H1 (cell line): ENCODE results near the gene HMOX2. TPM values are rescaled to one million over a fixed set of nuclear protein-coding genes. Genes with fewer than 3 reads are reported as not detected.

Source experiments
- CTCF ChIA-PET: fragments of 300-600 bp; sonication (Branson Sonifier 250); formaldehyde crosslinking; loops from one replicate; lab custom pipeline; 2021; ENCODE audit not compliant: partially characterized antibody; lab: Charles Lee
- POLR2A ChIA-PET: fragments of 300-600 bp; sonication (Branson Sonifier 250); formaldehyde crosslinking; loops from one replicate; lab custom pipeline; 2021; ENCODE audit warnings: inconsistent platforms; ENCODE audit not compliant: partially characterized antibody; lab: Charles Lee
- DNase-seq, 2 experiments: peaks; one replicate each; pipeline versions ENCODE4 v3.0.0 to v3.0.0-alpha.2; 2010 to 2022; ENCODE audit warnings: low spot score in 2 of 2, low read depth in 1 of 2, mixed read lengths in 1 of 2
- FAIRE-seq: peaks from 2 replicates; lab custom pipeline; 2011; peaks lifted over from hg19 to GRCh38; lab: Jason Lieb, UNC
- H2AFZ ChIP-seq: 2 replicates; pipeline ENCODE4 v1.8.1; 2012; ENCODE audit warnings: low read length, inconsistent platforms
- H2AK5ac ChIP-seq: 2 replicates; pipeline ENCODE4 v1.6.1; 2013; ENCODE audit warnings: low read depth, low read length
- H2BK120ac ChIP-seq: replicated peaks from 2 replicates; pipeline ENCODE3; 2013; ENCODE audit warnings: low read depth, low read length, inconsistent platforms
- H2BK12ac ChIP-seq: 2 replicates; pipeline ENCODE4 v1.6.1; 2013; ENCODE audit warnings: low read depth, low read length
- H2BK15ac ChIP-seq: 2 replicates; pipeline ENCODE4 v1.6.1; 2013; ENCODE audit warnings: low read length
- H2BK20ac ChIP-seq: 2 replicates; pipeline ENCODE4 v1.6.1; 2013; ENCODE audit warnings: low read length
- H2BK5ac ChIP-seq: 2 replicates; pipeline ENCODE4 v1.6.1; 2013; ENCODE audit warnings: low read depth, low read length
- H3K14ac ChIP-seq: 2 replicates; pipeline ENCODE4 v1.6.1; 2013; ENCODE audit warnings: inconsistent platforms; ENCODE audit not compliant: insufficient read length
- H3K18ac ChIP-seq: 2 replicates; pipeline ENCODE4 v1.6.1; 2013; ENCODE audit warnings: low read length; ENCODE audit errors: extremely low read depth
- H3K23ac ChIP-seq: 2 replicates; pipeline ENCODE4 v1.6.1; 2013; ENCODE audit warnings: inconsistent platforms; ENCODE audit not compliant: insufficient read length
- H3K23me2 ChIP-seq: 2 replicates; pipeline ENCODE4 v1.6.1; 2013; ENCODE audit warnings: low read depth, low read length
- H3K27ac ChIP-seq: 2 replicates; pipeline ENCODE4 v1.6.1; 2011; ENCODE audit warnings: low read depth, low read length, inconsistent platforms
- H3K27me3 ChIP-seq, 4 experiments: replicated peaks in 1 of 4; 1 replicate in 1 of 4; 2 replicates in 3 of 4; pipeline versions ENCODE4 v1.6.1 to v1.8.1; 2011 to 2013; ENCODE audit warnings: low read length in 3 of 4, mild to moderate bottlenecking in 3 of 4, inconsistent platforms in 2 of 4, mixed read lengths in 2 of 4, moderate library complexity in 1 of 4; ENCODE audit not compliant: control insufficient read depth in 3 of 4, insufficient read depth in 3 of 4; ENCODE audit errors: extremely low read depth in 1 of 4
- H3K36me3 ChIP-seq, 4 experiments: 2 replicates each; pipeline versions ENCODE4 v1.6.1 to v1.8.1; 2011 to 2013; ENCODE audit warnings: mild to moderate bottlenecking in 4 of 4, low read length in 3 of 4, moderate library complexity in 2 of 4, control low read depth in 1 of 4, inconsistent platforms in 1 of 4; ENCODE audit not compliant: insufficient read depth in 4 of 4, control insufficient read depth in 2 of 4
- H3K4ac ChIP-seq: replicated peaks from 2 replicates; pipeline ENCODE3; 2013; ENCODE audit warnings: low read length, low read depth, mixed read lengths, inconsistent platforms; ENCODE audit not compliant: insufficient read length
- H3K4me1 ChIP-seq, 4 experiments: replicated peaks in 1 of 4; 1 replicate in 1 of 4; 2 replicates in 3 of 4; pipeline versions ENCODE4 v1.6.1 to v1.8.1; 2011 to 2013; ENCODE audit warnings: low read length in 3 of 4, inconsistent platforms in 2 of 4, mixed read lengths in 1 of 4; ENCODE audit not compliant: insufficient read depth in 4 of 4, control insufficient read depth in 3 of 4
- H3K4me2 ChIP-seq, 2 experiments: 2 replicates each; pipeline versions ENCODE4 v1.6.1 to v1.8.1; 2011 to 2013; ENCODE audit warnings: low read depth in 2 of 2, low read length in 2 of 2, control low read depth in 1 of 2, inconsistent platforms in 1 of 2, mild to moderate bottlenecking in 1 of 2; ENCODE audit not compliant: insufficient read depth in 1 of 2
- H3K4me3 ChIP-seq, 4 experiments: fragments of 200-600, 300-600 bp in 1 of 4; sonication (generic), shearing (Covaris generic), sonication (Bioruptor Twin) in 1 of 4; 2 replicates each; pipeline versions ENCODE4 v1.5.1 to v1.8.1; 2011 to 2016; ENCODE audit warnings: low read length in 4 of 4, low read depth in 3 of 4, control low read depth in 2 of 4, inconsistent platforms in 2 of 4, mild to moderate bottlenecking in 2 of 4, mixed read lengths in 1 of 4, moderate library complexity in 1 of 4; ENCODE audit not compliant: insufficient read depth in 2 of 4; ENCODE audit errors: extremely low read depth in 1 of 4
- H3K56ac ChIP-seq: replicated peaks from 2 replicates; pipeline ENCODE3; 2013; ENCODE audit warnings: low read depth, mild to moderate bottlenecking, mixed read lengths, low read length, inconsistent platforms; ENCODE audit not compliant: insufficient read length
- H3K79me1 ChIP-seq: 2 replicates; pipeline ENCODE4 v1.6.1; 2013; ENCODE audit warnings: low read depth, low read length, control low read depth
- H3K79me2 ChIP-seq, 2 experiments: 2 replicates each; pipeline versions ENCODE4 v1.6.1 to v1.8.1; 2012 to 2013; ENCODE audit warnings: low read length in 2 of 2, mild to moderate bottlenecking in 2 of 2, inconsistent platforms in 1 of 2; ENCODE audit not compliant: insufficient read depth in 2 of 2, control insufficient read depth in 1 of 2
- H3K9ac ChIP-seq, 4 experiments: replicated peaks in 1 of 4; 1 replicate in 1 of 4; 2 replicates in 3 of 4; pipeline versions ENCODE4 v1.6.1 to v1.8.1; 2011 to 2013; ENCODE audit warnings: low read depth in 3 of 4, low read length in 3 of 4, control low read depth in 2 of 4, mild to moderate bottlenecking in 2 of 4, moderate library complexity in 2 of 4, inconsistent platforms in 1 of 4; ENCODE audit errors: extremely low read depth in 1 of 4
- H3K9me3 ChIP-seq, 2 experiments: 2 replicates each; pipeline versions ENCODE4 v1.6.1 to v1.8.1; 2012 to 2013; ENCODE audit warnings: mild to moderate bottlenecking in 2 of 2, moderate library complexity in 2 of 2, control low read depth in 1 of 2, inconsistent platforms in 1 of 2, low read depth in 1 of 2, low read length in 1 of 2, mixed read lengths in 1 of 2; ENCODE audit not compliant: insufficient read depth in 2 of 2
- H4K20me1 ChIP-seq, 2 experiments: replicated peaks in 1 of 2; 2 replicates each; pipeline versions ENCODE3 to v1.8.1; 2011 to 2013; ENCODE audit warnings: inconsistent platforms in 2 of 2, low read length in 2 of 2, mild to moderate bottlenecking in 1 of 2; ENCODE audit not compliant: insufficient read depth in 2 of 2, control insufficient read depth in 1 of 2
- H4K5ac ChIP-seq: 2 replicates; pipeline ENCODE4 v1.6.1; 2013; ENCODE audit warnings: low read length, low read depth, mixed read lengths, inconsistent platforms; ENCODE audit not compliant: insufficient read length
- H4K8ac ChIP-seq: 2 replicates; pipeline ENCODE4 v1.8.0; 2013; ENCODE audit warnings: mild to moderate bottlenecking, moderate library complexity, low read length, inconsistent platforms; ENCODE audit not compliant: insufficient read depth; ENCODE audit errors: extremely low read depth
- H4K91ac ChIP-seq: replicated peaks from 2 replicates; pipeline ENCODE3; 2013; ENCODE audit warnings: low read length, mixed read lengths, inconsistent platforms; ENCODE audit not compliant: insufficient read length
- ASH2L ChIP-seq: fragments of 200-600, 300-600 bp; sonication (generic); IDR thresholded peaks from one replicate; pipeline ENCODE4 v1.7.1; 2017; ENCODE audit warnings: low read length
- BCL11A ChIP-seq, 2 experiments: IDR thresholded peaks; one replicate each; pipeline ENCODE4 v1.6.1; 2011; ENCODE audit warnings: low read depth in 2 of 2, low read length in 2 of 2, mild to moderate bottlenecking in 2 of 2
- CHD1 ChIP-seq: IDR thresholded peaks from 2 replicates; pipeline ENCODE4 v1.6.1; 2012; ENCODE audit warnings: low read depth, low read length, improper control_type of control experiment
- CTBP2 ChIP-seq: IDR thresholded peaks from 2 replicates; pipeline ENCODE4 v1.7.0; 2011; ENCODE audit warnings: borderline replicate concordance, mild to moderate bottlenecking, moderate library complexity, mixed read lengths, low read length; ENCODE audit not compliant: insufficient read depth, insufficient read length
- GABPA ChIP-seq: IDR thresholded peaks from 2 replicates; pipeline ENCODE4 v1.6.1; 2011; ENCODE audit warnings: mild to moderate bottlenecking, low read length, moderate library complexity, borderline replicate concordance; ENCODE audit not compliant: insufficient read depth
- HDAC6 ChIP-seq: IDR thresholded peaks from one replicate; pipeline ENCODE4 v1.7.1; 2012; ENCODE audit warnings: low read depth, mild to moderate bottlenecking, inconsistent platforms, low read length, moderate library complexity
- POLR2A ChIP-seq, 2 experiments: IDR thresholded peaks; 1 replicate in 1 of 2; 2 replicates in 1 of 2; pipeline ENCODE4 v1.6.1; 2011; ENCODE audit warnings: low read depth in 2 of 2, low read length in 2 of 2, mild to moderate bottlenecking in 2 of 2; ENCODE audit errors: control extremely low read depth in 1 of 2
- POLR2AphosphoS5 ChIP-seq: IDR thresholded peaks from 2 replicates; pipeline ENCODE4 v1.6.1; 2011; ENCODE audit warnings: low read depth, low read length
- SIN3A ChIP-seq, 2 experiments: IDR thresholded peaks in 1 of 2; conservative IDR thresholded peaks in 1 of 2; 2 replicates each; pipeline ENCODE4 v1.6.1; 2011 to 2012; ENCODE audit warnings: low read length in 2 of 2, improper control_type of control experiment in 1 of 2, low read depth in 1 of 2, mild to moderate bottlenecking in 1 of 2
- SP4 ChIP-seq: IDR thresholded peaks from 2 replicates; pipeline ENCODE4 v1.6.1; 2012; ENCODE audit warnings: low read length, inconsistent platforms
- TEAD4 ChIP-seq: IDR thresholded peaks from 2 replicates; pipeline ENCODE4 v1.6.1; 2012; ENCODE audit warnings: low read depth, low read length, inconsistent platforms, mixed read lengths
- WGBS, 2 experiments: shearing (Covaris generic) in 1 of 2; methylation state at CpG; one replicate each; pipeline versions ENCODE4 v1.1.6 to v1.1.7; 2013 to 2015; ENCODE audit warnings: low lambda C conversion rate in 2 of 2, mixed read lengths in 2 of 2, inconsistent platforms in 1 of 2, low coverage in 1 of 2, missing lambda C conversion rate in 1 of 2; ENCODE audit not compliant: insufficient replicate concordance in 2 of 2, insufficient coverage in 1 of 2, insufficient read length in 1 of 2; ENCODE audit errors: extremely low coverage in 1 of 2, missing lambda C conversion rate in 1 of 2; 5-methylcytosine and 5-hydroxymethylcytosine counted together
- polyA plus RNA-seq, 7 experiments: library from polyadenylated mRNA; depleted of rRNA in 3 of 7; stranded (reverse) in 5 of 7; unstranded in 2 of 7; fragments of >200 nt in 5 of 7; fragments of 200-250 nt in 2 of 7; gene quantifications; 1 replicate in 5 of 7; 2 replicates in 1 of 7; 4 replicates in 1 of 7; pipeline versions ENCODE4 v1.2.1 to v1.2.3, GENCODE V29; 2011 to 2013; ENCODE audit warnings: missing spikeins in 2 of 7, mixed read lengths in 2 of 7
- total RNA-seq: library from RNA; stranded (reverse); fragmentation: NEBNext Ultra II Directional; extraction: Animal tissue kit (Norgen Biotek cat#: 25700); gene quantifications from 2 replicates; pipeline ENCODE4 v1.2.1, GENCODE V29; 2021

Gene HMOX2
- total and polyA plus RNA-seq, 2 of the 8 experiments (the other 6 are each of a cell fraction or from before 2014, with no cell fraction given): 36.5 to 48.4 TPM

GRCh38 chr16:4509420-4509819 is 33.2 kb downstream of the HMOX2 start:
- Histone ChIP-seq H3K18ac (no peak overlapping the region), H3K36me3 (peaks cover 10 to 20% (median 16%) of the 10 kb centered on the region in 4 experiments; a peak in 6 of 8 replicates), H3K4me1 (peaks cover 0 to 2% (median under 1%) of the 10 kb centered on the region in 4 experiments; a peak in 5 of 7 replicates), H3K79me1 (no peaks in the 10 kb centered on the region; the same call in 1 of the 2 replicates), H3K27ac (no peak overlapping the region), H3K9ac (no peak overlapping the region), H4K8ac (no peak overlapping the region), H3K27me3 (no peaks in the 10 kb centered on the region), H2BK20ac (no peak overlapping the region), H3K56ac (no peak overlapping the region), H2AK5ac (no peak overlapping the region), H3K23me2 (no peaks in the 10 kb centered on the region), H2AFZ (no peak overlapping the region)
- no peak for DNase-seq
- CTCF ChIA-PET: interaction anchor here (0.6 to 35.4 kb wide), 14 partner anchors 12 to 1643 kb away, joined by 3 to 968 read pairs (median 5); partner anchors contain the start of genes C16orf96, CDIP1, HMOX2 and MGRN1
- POLR2A ChIA-PET: interaction anchor here (0.6 to 1.6 kb wide), 6 partner anchors 13 to 1471 kb away, joined by 3 to 5 read pairs (median 3); partner anchors contain the start of gene NMRAL1
- no peak for TF ChIP-seq CHD1
- no peak for TF ChIP-seq POLR2A (IDR thresholded peaks at IDR 0.05; ENCODE audit: control extremely low read depth in 1 of 2, low read depth in 2 of 2, low read length in 2 of 2)
- TF ChIP-seq CTBP2: no peak
- no peak for TF ChIP-seq ASH2L
- no peak for TF ChIP-seq GABPA
- no peak for TF ChIP-seq HDAC6
- no peak; the same call in 1 of the 2 replicates for TF ChIP-seq POLR2AphosphoS5
- no peak for TF ChIP-seq TEAD4
- TF ChIP-seq SIN3A (conservative IDR thresholded peaks at IDR 0.05 in 1 of 2, IDR thresholded peaks at IDR 0.05 in 1 of 2; ENCODE audit: low read depth in 1 of 2, low read length in 2 of 2): no peak
- TF ChIP-seq BCL11A (IDR thresholded peaks at IDR 0.05; ENCODE audit: low read depth in 2 of 2, low read length in 2 of 2): no peak
- no peak for TF ChIP-seq SP4
- TF ChIP-seq, all 59 proteins: peak for 0
- H3K14ac ChIP-seq: no peak overlapping the region
- H2BK12ac ChIP-seq: no peak overlapping the region
- H3K9me3 ChIP-seq: no peaks in the 10 kb centered on the region
- no peak overlapping the region for H3K4me2 ChIP-seq
- WGBS, 2 experiments: 93% methylated on average over 8 of the region's 8 CpGs; no CpG with 5 or more reads in 1 of the 2 experiments
- H4K5ac ChIP-seq: no peak overlapping the region
- peaks cover 0 to under 1% of the 10 kb centered on the region in 2 experiments; a peak in 1 of 4 replicates for H3K79me2 ChIP-seq
- no peak overlapping the region for H2BK120ac ChIP-seq
- no peak for FAIRE-seq
- peaks cover 6 to 17% of the 10 kb centered on the region in 2 experiments for H4K20me1 ChIP-seq
- H2BK15ac ChIP-seq: no peak overlapping the region
- H3K4ac ChIP-seq: no peak overlapping the region
- no peak overlapping the region for H3K23ac ChIP-seq
- no peak overlapping the region for H3K4me3 ChIP-seq
- H4K91ac ChIP-seq: no peak overlapping the region
- no peak overlapping the region for H2BK5ac ChIP-seq
